Ascending aorta (tissue), 2 donors: Measurements from ENCODE around the gene LARGE1. TPM values are rescaled to one million over a fixed set of nuclear protein-coding genes. Genes with fewer than 3 reads are reported as not detected.

Experiments used
- DNase-seq, 2 donors: peaks; one replicate each; pipeline ENCODE4 v3.0.0-alpha.2; 2019; ENCODE audit warnings: low spot score in 2 of 2
- H3K27ac ChIP-seq, 2 donors: fragments of 200-600 bp; sonication (generic); one replicate each; pipeline ENCODE4 v1.5.1; 2016 to 2017; ENCODE audit warnings: mild to moderate bottlenecking in 1 of 2
- H3K27me3 ChIP-seq: fragments of 200-600 bp; sonication (generic); one replicate; pipeline ENCODE4 v1.5.1; 2017
- H3K36me3 ChIP-seq, 2 donors: fragments of 200-600 bp; sonication (generic); one replicate each; pipeline ENCODE4 v1.5.1; 2016
- H3K4me1 ChIP-seq, 2 donors: fragments of 200-600 bp; sonication (generic); one replicate each; pipeline ENCODE4 v1.5.1; 2016 to 2017; ENCODE audit warnings: mild to moderate bottlenecking in 1 of 2
- H3K4me3 ChIP-seq, 2 donors: fragments of 200-600 bp; sonication (generic); one replicate each; pipeline ENCODE4 v1.5.1; 2016 to 2017; ENCODE audit warnings: mild to moderate bottlenecking in 1 of 2
- H3K9me3 ChIP-seq, 2 donors: fragments of 200-600 bp; sonication (generic); one replicate each; pipeline ENCODE4 v1.5.1; 2016
- CTCF ChIP-seq, 3 experiments: fragments of 200-600 bp in 2 of 3; fragments of 450-650 bp in 1 of 3; sonication (generic) in 2 of 3; IDR thresholded peaks; one replicate each; pipeline ENCODE4 v1.5.1; 2016 to 2019; ENCODE audit warnings: antibody characterized with exemption in 3 of 3, mild to moderate bottlenecking in 1 of 3, moderate library complexity in 1 of 3
- intact Hi-C: fragments of 100-400 bp; cut with DNase I; formaldehyde crosslinking; loops from one replicate; pipeline ENCODE4 v1.15.1; 2023
- total RNA-seq: library from RNA; depleted of rRNA; stranded (reverse); fragments of >200 nt; gene quantifications from one replicate; pipeline ENCODE4 v1.1.0, GENCODE V29; 2016

The LARGE1 gene
- total RNA-seq, 1 donor from 2014 or later = 40.6 TPM

- no peaks in the 10 kb centered on the region for H3K27me3 ChIP-seq
- H3K4me1 ChIP-seq = no peaks in the 10 kb centered on the region
- TF ChIP-seq CTCF (IDR thresholded peaks at IDR 0.05) = no peak
- H3K36me3 ChIP-seq = peaks cover 0 to 8% of the 10 kb centered on the region in 2 donors
- no peak for DNase-seq
- no peak overlapping the region for H3K4me3 ChIP-seq
- H3K9me3 ChIP-seq = no peaks in the 10 kb centered on the region
- no peak overlapping the region for H3K27ac ChIP-seq
- intact Hi-C loops = no loop called here
Observed at GRCh38 chr22:33341611-33342010, 578.7 kb downstream of the LARGE1 start.

- Histone ChIP-seq H3K27ac (no peak overlapping the region), H3K4me1 (no peaks in the 10 kb centered on the region), H3K4me3 (no peak overlapping the region), H3K36me3 (peaks cover 0 to 19% of the 10 kb centered on the region in 2 donors), H3K9me3 (no peaks in the 10 kb centered on the region), H3K27me3 (no peaks in the 10 kb centered on the region)
- no peak for DNase-seq
- intact Hi-C loops = no loop called here
- no peak for TF ChIP-seq CTCF (IDR thresholded peaks at IDR 0.05)
Observed at GRCh38 chr22:33337524-33337923, 582.8 kb downstream of the LARGE1 start.

GRCh38 chr22:33335611-33336279 lies 584.5 kb downstream of the LARGE1 start:
- intact Hi-C loops = no loop called here
- Histone ChIP-seq H3K27ac (no peak overlapping the region), H3K9me3 (no peaks in the 10 kb centered on the region), H3K4me3 (no peak overlapping the region), H3K36me3 (peaks cover 0 to 19% of the 10 kb centered on the region in 2 donors), H3K27me3 (no peaks in the 10 kb centered on the region), H3K4me1 (no peaks in the 10 kb centered on the region)
- no peak for TF ChIP-seq CTCF (IDR thresholded peaks at IDR 0.05)
- DNase-seq = no peak

GRCh38 chr22:33332538-33332937 lies 587.7 kb downstream of the LARGE1 start:
- Histone ChIP-seq H3K9me3 (no peaks in the 10 kb centered on the region), H3K36me3 (peaks cover 0 to 14% of the 10 kb centered on the region in 2 donors), H3K4me1 (no peaks in the 10 kb centered on the region), H3K27me3 (no peaks in the 10 kb centered on the region), H3K27ac (no peak overlapping the region), H3K4me3 (no peak overlapping the region)
- intact Hi-C loops = no loop called here
- no peak for DNase-seq
- no peak for TF ChIP-seq CTCF (IDR thresholded peaks at IDR 0.05)

GRCh38 chr22:33331017-33331416 lies 589.3 kb downstream of the LARGE1 start:
- no peaks in the 10 kb centered on the region for H3K4me1 ChIP-seq
- H3K36me3 ChIP-seq = peaks cover 0 to 7% of the 10 kb centered on the region in 2 donors
- no peak overlapping the region for H3K4me3 ChIP-seq
- no peaks in the 10 kb centered on the region for H3K9me3 ChIP-seq
- DNase-seq = no peak
- no peak for TF ChIP-seq CTCF (IDR thresholded peaks at IDR 0.05)
- no peaks in the 10 kb centered on the region for H3K27me3 ChIP-seq
- intact Hi-C loops = no loop called here
- no peak overlapping the region for H3K27ac ChIP-seq

GRCh38 chr22:33330534-33330933 lies 589.7 kb downstream of the LARGE1 start:
- H3K36me3 ChIP-seq = peaks cover 0 to 3% of the 10 kb centered on the region in 2 donors
- DNase-seq = no peak
- no peaks in the 10 kb centered on the region for H3K9me3 ChIP-seq
- H3K4me3 ChIP-seq = no peak overlapping the region
- no peak overlapping the region for H3K27ac ChIP-seq
- intact Hi-C loops = no loop called here
- no peak for TF ChIP-seq CTCF (IDR thresholded peaks at IDR 0.05)
- no peaks in the 10 kb centered on the region for H3K27me3 ChIP-seq
- no peaks in the 10 kb centered on the region for H3K4me1 ChIP-seq
